Measurements from ENCODE around the gene WIF1.

The WIF1 gene

GRCh38 chr12:65016881-65017650, 104.0 kb downstream of the WIF1 start:
- no peaks in the 10 kb centered on the region for H3K9me3 ChIP-seq (ENCODE audit: insufficient read depth, low read depth, low read length)
- no peak overlapping the region for H3K9ac ChIP-seq (ENCODE audit: low read depth, low read length, poor library complexity, severe bottlenecking)
- H3K27me3 ChIP-seq (ENCODE audit: insufficient read depth, low read length, poor library complexity, severe bottlenecking): peaks cover 10% of the 10 kb centered on the region
- H3F3A ChIP-seq (ENCODE audit: low read depth): no peaks in the 10 kb centered on the region
- no peaks in the 10 kb centered on the region for H3K79me2 ChIP-seq (ENCODE audit: insufficient read depth, low read length)
- no peaks in the 10 kb centered on the region for H3K36me3 ChIP-seq (ENCODE audit: insufficient read depth, low read length)
- no peaks in the 10 kb centered on the region for H4K20me1 ChIP-seq (ENCODE audit: insufficient read depth, low read length, poor library complexity, severe bottlenecking)
- no peak for TF ChIP-seq CTCF (conservative IDR thresholded peaks at IDR 0.05; ENCODE audit: low read length)
- TF ChIP-seq EZH2phosphoT487 (IDR thresholded peaks at IDR 0.05; ENCODE audit: borderline replicate concordance): no peak
- H3K4me3 ChIP-seq (ENCODE audit: low read length, poor library complexity, severe bottlenecking): no peak overlapping the region
- no peaks in the 10 kb centered on the region for H3K4me1 ChIP-seq (ENCODE audit: insufficient read depth, low read length, poor library complexity, severe bottlenecking)
- no peaks in the 10 kb centered on the region for H3K9me2 ChIP-seq (replicated peaks; ENCODE audit: low read depth, low read length)
- H2AFZ ChIP-seq (ENCODE audit: low read length): no peak overlapping the region
- H3K4me2 ChIP-seq (ENCODE audit: low read depth, low read length, poor library complexity, severe bottlenecking): no peak overlapping the region

GRCh38 chr12:65015850-65016249, 105.3 kb downstream of the WIF1 start:
- Histone ChIP-seq H3K4me3 (ENCODE audit: low read length, poor library complexity, severe bottlenecking) (no peak overlapping the region), H3K79me2 (ENCODE audit: insufficient read depth, low read length) (no peaks in the 10 kb centered on the region), H3K36me3 (ENCODE audit: insufficient read depth, low read length) (no peaks in the 10 kb centered on the region), H2AFZ (ENCODE audit: low read length) (no peak overlapping the region), H3K9me2 (replicated peaks; ENCODE audit: low read depth, low read length) (no peaks in the 10 kb centered on the region), H3K4me2 (ENCODE audit: low read depth, low read length, poor library complexity, severe bottlenecking) (no peak overlapping the region), H3F3A (ENCODE audit: low read depth) (no peaks in the 10 kb centered on the region), H3K4me1 (ENCODE audit: insufficient read depth, low read length, poor library complexity, severe bottlenecking) (no peaks in the 10 kb centered on the region), H3K9ac (ENCODE audit: low read depth, low read length, poor library complexity, severe bottlenecking) (no peak overlapping the region), H3K27me3 (ENCODE audit: insufficient read depth, low read length, poor library complexity, severe bottlenecking) (peaks cover 10% of the 10 kb centered on the region), H3K9me3 (ENCODE audit: insufficient read depth, low read depth, low read length) (no peaks in the 10 kb centered on the region), H4K20me1 (ENCODE audit: insufficient read depth, low read length, poor library complexity, severe bottlenecking) (no peaks in the 10 kb centered on the region)
- TF ChIP-seq CTCF (conservative IDR thresholded peaks at IDR 0.05; ENCODE audit: low read length) (no peak), EZH2phosphoT487 (IDR thresholded peaks at IDR 0.05; ENCODE audit: borderline replicate concordance) (no peak)

- peaks cover 10% of the 10 kb centered on the region for H3K27me3 ChIP-seq (ENCODE audit: insufficient read depth, low read length, poor library complexity, severe bottlenecking)
- no peaks in the 10 kb centered on the region for H3K36me3 ChIP-seq (ENCODE audit: insufficient read depth, low read length)
- no peaks in the 10 kb centered on the region for H3F3A ChIP-seq (ENCODE audit: low read depth)
- no peaks in the 10 kb centered on the region for H3K9me3 ChIP-seq (ENCODE audit: insufficient read depth, low read depth, low read length)
- no peaks in the 10 kb centered on the region for H3K79me2 ChIP-seq (ENCODE audit: insufficient read depth, low read length)
- no peak overlapping the region for H3K4me2 ChIP-seq (ENCODE audit: low read depth, low read length, poor library complexity, severe bottlenecking)
- TF ChIP-seq EZH2phosphoT487 (IDR thresholded peaks at IDR 0.05; ENCODE audit: borderline replicate concordance): no peak
- no peak for TF ChIP-seq CTCF (conservative IDR thresholded peaks at IDR 0.05; ENCODE audit: low read length)
- no peaks in the 10 kb centered on the region for H4K20me1 ChIP-seq (ENCODE audit: insufficient read depth, low read length, poor library complexity, severe bottlenecking)
- no peak overlapping the region for H3K4me3 ChIP-seq (ENCODE audit: low read length, poor library complexity, severe bottlenecking)
- no peak overlapping the region for H3K9ac ChIP-seq (ENCODE audit: low read depth, low read length, poor library complexity, severe bottlenecking)
- H2AFZ ChIP-seq (ENCODE audit: low read length): no peak overlapping the region
- no peaks in the 10 kb centered on the region for H3K9me2 ChIP-seq (replicated peaks; ENCODE audit: low read depth, low read length)
- no peaks in the 10 kb centered on the region for H3K4me1 ChIP-seq (ENCODE audit: insufficient read depth, low read length, poor library complexity, severe bottlenecking)
Measured at GRCh38 chr12:65014504-65015271, 106.4 kb downstream of the WIF1 start.
